GM12865 (cell line): ENCODE measurements around the gene PPM1L.

Experiments
- DNase-seq: peaks from one replicate; pipeline ENCODE4 v3.0.0; 2010; ENCODE audit warnings: low read depth
- H3K4me3 ChIP-seq: 2 replicates; pipeline ENCODE4 v1.5.1; 2011; ENCODE audit warnings: mild to moderate bottlenecking, low read depth, low read length, control low read depth
- TF ChIP-seq, protein P1 (sequence below): IDR thresholded peaks from 2 replicates; pipeline ENCODE4 v1.5.1; 2011; ENCODE audit warnings: low read length, control low read depth, low read depth, inconsistent platforms; ENCODE audit not compliant: insufficient read depth; ENCODE audit errors: missing control alignments

The PPM1L gene

DNA sequence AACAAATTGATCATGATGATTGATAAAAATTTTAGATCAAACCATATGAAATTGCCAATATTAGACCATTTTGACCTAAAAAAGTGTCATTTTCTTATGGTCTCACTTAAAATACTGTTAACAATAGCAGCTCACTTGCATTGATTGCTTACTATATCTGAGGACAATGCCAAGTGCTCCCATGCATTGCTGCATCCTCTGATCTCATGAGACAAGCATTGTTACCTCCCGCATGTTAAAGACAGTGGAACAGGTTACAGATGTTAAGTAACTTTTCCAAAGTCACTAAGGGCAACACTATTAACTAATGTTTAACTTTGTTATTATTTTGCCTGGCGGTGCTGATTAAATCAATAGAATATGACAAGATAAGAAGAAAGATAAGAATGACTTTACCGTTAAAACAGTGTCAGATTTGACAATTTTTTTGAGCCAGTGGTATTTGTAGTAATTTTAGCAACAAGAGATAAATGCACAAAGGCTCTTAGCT, 69.3 kb downstream of the PPM1L start:
- DNase-seq = no peak
- no peak overlapping the region for H3K4me3 ChIP-seq

DNA sequence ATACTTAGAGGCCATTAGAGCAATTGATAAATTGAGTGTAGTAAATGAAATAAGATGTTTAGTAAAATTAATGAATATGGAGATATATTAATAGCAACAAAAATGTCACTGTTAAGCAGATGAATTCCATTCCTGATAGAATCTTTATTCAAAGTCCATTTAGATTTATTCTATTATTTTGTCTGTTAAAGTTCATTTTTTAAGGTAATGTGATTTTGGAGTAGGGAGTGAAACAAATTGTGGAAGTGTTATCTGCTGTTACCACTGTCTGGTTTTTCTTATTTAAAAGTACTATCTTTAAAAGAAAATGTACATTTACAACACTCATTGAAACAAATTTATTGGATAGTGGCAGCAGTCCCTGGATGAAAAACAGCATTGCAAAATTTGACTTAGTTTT, 70.4 kb downstream of the PPM1L start:
- TF ChIP-seq, protein P1, sequence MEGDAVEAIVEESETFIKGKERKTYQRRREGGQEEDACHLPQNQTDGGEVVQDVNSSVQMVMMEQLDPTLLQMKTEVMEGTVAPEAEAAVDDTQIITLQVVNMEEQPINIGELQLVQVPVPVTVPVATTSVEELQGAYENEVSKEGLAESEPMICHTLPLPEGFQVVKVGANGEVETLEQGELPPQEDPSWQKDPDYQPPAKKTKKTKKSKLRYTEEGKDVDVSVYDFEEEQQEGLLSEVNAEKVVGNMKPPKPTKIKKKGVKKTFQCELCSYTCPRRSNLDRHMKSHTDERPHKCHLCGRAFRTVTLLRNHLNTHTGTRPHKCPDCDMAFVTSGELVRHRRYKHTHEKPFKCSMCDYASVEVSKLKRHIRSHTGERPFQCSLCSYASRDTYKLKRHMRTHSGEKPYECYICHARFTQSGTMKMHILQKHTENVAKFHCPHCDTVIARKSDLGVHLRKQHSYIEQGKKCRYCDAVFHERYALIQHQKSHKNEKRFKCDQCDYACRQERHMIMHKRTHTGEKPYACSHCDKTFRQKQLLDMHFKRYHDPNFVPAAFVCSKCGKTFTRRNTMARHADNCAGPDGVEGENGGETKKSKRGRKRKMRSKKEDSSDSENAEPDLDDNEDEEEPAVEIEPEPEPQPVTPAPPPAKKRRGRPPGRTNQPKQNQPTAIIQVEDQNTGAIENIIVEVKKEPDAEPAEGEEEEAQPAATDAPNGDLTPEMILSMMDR = no peak
- no peak overlapping the region for H3K4me3 ChIP-seq
- DNase-seq = no peak

More for the DNA sequence above, 69.3 kb downstream of the PPM1L start:
- TF ChIP-seq, protein P1 = no peak

DNA sequence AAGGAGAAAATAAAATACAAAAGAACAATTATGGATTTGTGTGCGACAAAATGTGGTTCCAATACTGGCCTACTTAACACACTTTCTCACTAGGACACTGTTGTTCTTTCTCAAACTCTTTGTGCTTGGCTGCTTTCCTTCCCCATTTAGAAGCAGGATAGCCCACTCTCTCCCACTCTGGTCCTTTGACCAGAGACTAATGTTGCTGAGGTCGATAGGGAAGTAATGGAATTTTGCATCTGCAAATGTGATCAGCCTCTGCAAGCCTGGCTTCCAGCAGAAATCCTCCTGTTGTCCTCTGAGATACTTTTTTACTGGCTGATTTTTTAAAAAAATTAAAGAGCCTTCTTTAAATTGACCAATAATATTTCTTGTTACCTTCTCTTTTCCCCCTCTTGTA, 71.0 kb downstream of the PPM1L start:
- TF ChIP-seq, protein P1 = no peak
- no peak overlapping the region for H3K4me3 ChIP-seq
- DNase-seq = no peak

DNA sequence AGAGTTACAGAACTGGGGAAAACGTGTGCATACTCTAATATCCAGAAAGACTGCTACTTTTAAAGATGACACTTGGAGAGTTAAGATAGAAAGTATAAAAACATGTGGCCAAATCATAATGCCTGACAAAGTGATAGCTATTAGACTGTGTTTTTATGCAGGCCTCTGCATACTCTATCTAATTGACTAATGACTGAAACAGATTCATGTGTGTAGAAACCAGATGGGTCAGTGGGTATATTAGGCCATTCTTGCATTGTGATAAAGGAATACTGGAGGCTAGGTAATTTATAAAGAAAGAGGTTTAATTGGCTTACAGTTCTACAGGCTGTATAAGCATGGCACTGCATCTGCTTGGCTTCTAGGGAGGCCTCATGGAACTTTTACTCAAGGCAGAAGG, 71.5 kb downstream of the PPM1L start:
- DNase-seq = no peak
- H3K4me3 ChIP-seq = no peak overlapping the region
- TF ChIP-seq, protein P1 = no peak

DNA sequence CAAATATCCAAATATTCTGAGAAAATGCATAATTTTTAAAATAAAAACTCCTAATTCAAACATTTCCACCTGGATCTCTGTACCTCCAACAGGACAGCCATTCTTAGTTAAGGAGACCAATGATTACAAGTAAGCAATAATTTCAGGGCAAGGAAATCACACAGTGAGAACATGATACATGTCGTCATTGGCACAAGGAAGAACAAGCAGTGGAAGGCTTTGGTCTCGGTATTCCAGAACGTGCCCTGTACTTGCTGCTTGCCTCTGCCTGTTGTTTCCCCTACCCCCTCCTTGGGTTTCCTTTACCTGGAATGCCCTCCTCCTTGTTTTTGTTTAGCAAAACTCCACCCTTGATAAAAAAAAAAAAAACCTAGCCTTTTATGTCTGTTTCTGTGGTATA, 72.8 kb downstream of the PPM1L start:
- no peak for DNase-seq
- TF ChIP-seq, protein P1 = no peak
- no peak overlapping the region for H3K4me3 ChIP-seq

DNA sequence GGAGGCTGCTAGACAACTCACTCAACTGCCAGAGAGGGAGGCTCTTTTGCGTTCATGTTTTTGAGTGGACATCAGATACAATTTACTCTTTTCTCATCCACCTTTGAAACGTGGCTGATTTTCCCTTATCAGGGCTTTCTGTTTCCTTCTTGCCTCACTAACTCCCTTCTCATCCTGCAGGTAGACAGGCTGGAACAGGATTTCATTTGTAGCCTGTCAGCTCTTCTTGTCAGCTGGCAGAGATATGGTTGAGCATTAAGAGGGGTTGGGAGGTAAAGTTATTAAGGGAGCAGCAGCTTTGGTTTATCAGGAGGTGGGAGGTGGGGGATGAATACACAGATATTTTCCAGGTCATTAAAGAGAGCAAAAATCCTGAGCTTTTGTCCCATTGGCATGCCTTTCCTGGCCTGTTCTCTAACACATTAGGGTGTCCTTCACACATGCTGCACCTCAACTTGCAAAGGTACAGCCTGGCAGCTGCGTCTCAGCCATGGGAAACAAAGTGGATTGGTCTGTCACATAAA, 73.5 kb downstream of the PPM1L start:
- TF ChIP-seq, protein P1 = no peak
- DNase-seq = no peak
- no peak overlapping the region for H3K4me3 ChIP-seq

DNA sequence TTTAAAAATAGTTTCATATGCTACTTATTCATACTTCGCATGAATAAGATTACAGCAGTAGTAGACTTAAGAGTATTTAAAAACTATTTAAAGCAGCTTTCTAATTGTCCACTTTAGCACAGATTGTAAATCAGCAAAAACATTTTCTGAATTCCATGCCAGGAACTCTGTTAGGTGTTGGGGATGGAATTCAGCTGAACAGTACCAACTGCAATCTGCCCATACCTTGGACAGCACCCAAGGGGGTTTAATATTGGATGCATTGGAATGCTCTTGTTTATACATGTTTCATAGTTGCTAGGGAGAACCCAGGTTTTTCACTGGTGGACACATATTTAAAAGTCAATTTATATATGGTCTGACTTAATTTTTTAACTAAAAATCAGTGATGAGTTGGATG, 74.8 kb downstream of the PPM1L start:
- TF ChIP-seq, protein P1 = no peak
- DNase-seq = no peak
- H3K4me3 ChIP-seq = no peak overlapping the region
